WTC11 (cell line): ENCODE results near the gene ZNRF2. TPM values are rescaled to one million over a fixed set of nuclear protein-coding genes. Genes with fewer than 3 reads are reported as not detected.

Source experiments
- ATAC-seq: fragments of 200-7000 bp; cut with Tn5 transposase; 2 replicates; pipeline ENCODE4 v1.10.0; 2021; ENCODE audit warnings: mild to moderate bottlenecking, moderate library complexity
- CTCF ChIA-PET: fragments of 300-600 bp; sonication (Branson Sonifier 250); formaldehyde crosslinking; loops from one replicate; lab custom pipeline; 2021; ENCODE audit warnings: antibody characterized with exemption; lab: Charles Lee
- POLR2A ChIA-PET: fragments of 350-600 bp; sonication (Branson Sonifier 250); formaldehyde crosslinking; loops from one replicate; lab custom pipeline; 2021; ENCODE audit warnings: antibody characterized with exemption; lab: Charles Lee
- DNase-seq: peaks from one replicate; pipeline ENCODE4 v3.0.0; 2021; ENCODE audit warnings: low spot score
- H3K27ac Mint-ChIP-seq: 2 replicates; pipeline ENCODE4 v1.8.0; 2021; ENCODE audit warnings: mixed read lengths
- H3K27me3 Mint-ChIP-seq: 2 replicates; pipeline ENCODE4 v1.8.0; 2021; ENCODE audit warnings: low read depth, mild to moderate bottlenecking, moderate library complexity, mixed read lengths
- H3K36me3 Mint-ChIP-seq: 2 replicates; pipeline ENCODE4 v1.8.0; 2021; ENCODE audit warnings: mixed read lengths
- H3K4me1 Mint-ChIP-seq: 2 replicates; pipeline ENCODE4 v1.8.0; 2022; ENCODE audit warnings: mixed read lengths
- H3K4me3 Mint-ChIP-seq: 2 replicates; pipeline ENCODE4 v1.8.0; 2021; ENCODE audit warnings: mild to moderate bottlenecking, moderate library complexity, mixed read lengths
- H3K9me3 Mint-ChIP-seq: 2 replicates; pipeline ENCODE4 v1.8.0; 2021; ENCODE audit warnings: mixed read lengths
- ATF2 ChIP-seq: sonication (generic); formaldehyde crosslinking; IDR thresholded peaks from 2 replicates; pipeline ENCODE4 v1.8.1; 2022; ENCODE audit warnings: low read depth, missing genetic modification reagents, borderline replicate concordance
- ATF3 ChIP-seq: sonication (generic); formaldehyde crosslinking; conservative IDR thresholded peaks from 2 replicates; pipeline ENCODE4 v1.8.1; 2022; ENCODE audit warnings: mild to moderate bottlenecking, missing genetic modification reagents
- CDX4 ChIP-seq: fragments of 250-450 bp; sonication (Bioruptor Pico); IDR thresholded peaks from 2 replicates; pipeline ENCODE4 v1.9.0; 2021; ENCODE audit warnings: moderate library complexity, mild to moderate bottlenecking, inconsistent platforms, borderline replicate concordance
- CREB1 ChIP-seq: sonication (generic); formaldehyde crosslinking; IDR thresholded peaks from 2 replicates; pipeline ENCODE4 v1.8.0; 2023; ENCODE audit warnings: mild to moderate bottlenecking, missing genetic modification reagents
- FOXP4 ChIP-seq: sonication (generic); formaldehyde crosslinking; IDR thresholded peaks from 2 replicates; pipeline ENCODE4 v1.8.0; 2022; ENCODE audit warnings: mild to moderate bottlenecking, missing genetic modification reagents
- GTF2I ChIP-seq: fragments of 250-450 bp; sonication (Bioruptor Pico); conservative IDR thresholded peaks from 2 replicates; pipeline ENCODE4 v1.4.0; 2021; ENCODE audit warnings: mild to moderate bottlenecking
- MAX ChIP-seq: sonication (generic); formaldehyde crosslinking; IDR thresholded peaks from 2 replicates; pipeline ENCODE4 v1.8.0; 2022; ENCODE audit warnings: mild to moderate bottlenecking, missing genetic modification reagents
- MLX ChIP-seq: sonication (generic); formaldehyde crosslinking; IDR thresholded peaks from 2 replicates; pipeline ENCODE4 v1.8.1; 2023; ENCODE audit warnings: mild to moderate bottlenecking, missing genetic modification reagents, moderate library complexity
- NFATC4 ChIP-seq: fragments of 250-450 bp; sonication (Bioruptor Pico); IDR thresholded peaks from 2 replicates; pipeline ENCODE4 v1.9.0; 2021; ENCODE audit warnings: mild to moderate bottlenecking
- NFE2L1 ChIP-seq: sonication (generic); formaldehyde crosslinking; IDR thresholded peaks from 2 replicates; pipeline ENCODE4 v1.8.1; 2023; ENCODE audit warnings: missing genetic modification reagents
- PREB ChIP-seq: sonication (generic); formaldehyde crosslinking; IDR thresholded peaks from 2 replicates; pipeline ENCODE4 v1.8.1; 2022; ENCODE audit warnings: mild to moderate bottlenecking, missing genetic modification reagents, moderate library complexity, borderline replicate concordance
- RELA ChIP-seq: sonication (generic); formaldehyde crosslinking; IDR thresholded peaks from 2 replicates; pipeline ENCODE4 v1.8.1; 2022; ENCODE audit warnings: missing genetic modification reagents, mild to moderate bottlenecking, borderline replicate concordance
- RORB ChIP-seq: fragments of 250-450 bp; sonication (Bioruptor Pico); IDR thresholded peaks from 2 replicates; pipeline ENCODE4 v1.9.0; 2021; ENCODE audit warnings: mild to moderate bottlenecking
- SMAD3 ChIP-seq: sonication (generic); formaldehyde crosslinking; IDR thresholded peaks from 2 replicates; pipeline ENCODE4 v1.8.0; 2022; ENCODE audit warnings: missing genetic modification reagents, mild to moderate bottlenecking, borderline replicate concordance
- TEAD1 ChIP-seq: sonication (generic); formaldehyde crosslinking; IDR thresholded peaks from 2 replicates; pipeline ENCODE4 v1.8.0; 2022; ENCODE audit warnings: mild to moderate bottlenecking, missing genetic modification reagents
- ZBTB21 ChIP-seq: sonication (generic); formaldehyde crosslinking; IDR thresholded peaks from 2 replicates; pipeline ENCODE4 v1.8.1; 2023; ENCODE audit warnings: mild to moderate bottlenecking, missing genetic modification reagents, borderline replicate concordance
- ZMAT4 ChIP-seq: fragments of 250-450 bp; sonication (Bioruptor Pico); IDR thresholded peaks from 2 replicates; pipeline ENCODE4 v1.9.0; 2021; ENCODE audit warnings: mild to moderate bottlenecking
- ZNF121 ChIP-seq: sonication (generic); formaldehyde crosslinking; IDR thresholded peaks from 2 replicates; pipeline ENCODE4 v1.8.0; 2023; ENCODE audit warnings: missing genetic modification reagents
- ZNF138 ChIP-seq: sonication (generic); formaldehyde crosslinking; conservative IDR thresholded peaks from 2 replicates; pipeline ENCODE4 v1.8.1; 2022; ENCODE audit warnings: mild to moderate bottlenecking, moderate library complexity, missing genetic modification reagents
- ZNF281 ChIP-seq: sonication (generic); formaldehyde crosslinking; IDR thresholded peaks from 2 replicates; pipeline ENCODE4 v1.8.0; 2023; ENCODE audit warnings: mild to moderate bottlenecking, missing genetic modification reagents
- total RNA-seq: library from RNA; stranded (reverse); gene quantifications from 3 replicates; pipeline ENCODE4 v1.2.3, GENCODE V29; 2021

The ZNRF2 gene
- total RNA-seq, 1 experiment from 2014 or later: 18.2 TPM

GRCh38 chr7:30263090-30263710 is 21.2 kb upstream of the ZNRF2 start:
- TF ChIP-seq NFE2L1 (CRISPR knock-in tag) (no peak), GTF2I (no peak), ZBTB21 (CRISPR knock-in tag) (no peak), MLX (CRISPR knock-in tag) (no peak), ZNF281 (CRISPR knock-in tag) (no peak), NFATC4 (CRISPR knock-in tag) (no peak), CREB1 (CRISPR knock-in tag) (no peak), FOXP4 (CRISPR knock-in tag) (no peak), PREB (no peak), ZMAT4 (CRISPR knock-in tag) (no peak), ATF3 (CRISPR knock-in tag) (no peak), ATF2 (CRISPR knock-in tag) (no peak), ZNF121 (CRISPR knock-in tag) (no peak), RORB (CRISPR knock-in tag) (no peak), SMAD3 (CRISPR knock-in tag) (no peak), CDX4 (CRISPR knock-in tag) (no peak), TEAD1 (no peak), RELA (CRISPR knock-in tag) (no peak), MAX (CRISPR knock-in tag) (no peak), ZNF138 (CRISPR knock-in tag) (no peak)
- ChIA-PET CTCF (interaction anchor here (1.0 to 1.5 kb wide), 3 partner anchors 13 to 301 kb away, joined by 3 to 6 read pairs (median 3); no protein-coding TSS in a partner anchor), POLR2A (no interaction called here)
- DNase-seq: no peak
- Mint-ChIP-seq H3K36me3 (no peaks in the 10 kb centered on the region), H3K4me3 (no peak overlapping the region), H3K27me3 (no peaks in the 10 kb centered on the region), H3K9me3 (no peaks in the 10 kb centered on the region), H3K27ac (no peak overlapping the region), H3K4me1 (peaks cover 4% of the 10 kb centered on the region)
- no peak for ATAC-seq
